Measurements from ENCODE around the gene LIMS1. TPM values are rescaled to one million over a fixed set of nuclear protein-coding genes. Genes with fewer than 3 reads are reported as not detected.

Gene LIMS1
- total and polyA plus RNA-seq, 4 donors, result 48.0 to 111 (median 88.4) TPM

DNA sequence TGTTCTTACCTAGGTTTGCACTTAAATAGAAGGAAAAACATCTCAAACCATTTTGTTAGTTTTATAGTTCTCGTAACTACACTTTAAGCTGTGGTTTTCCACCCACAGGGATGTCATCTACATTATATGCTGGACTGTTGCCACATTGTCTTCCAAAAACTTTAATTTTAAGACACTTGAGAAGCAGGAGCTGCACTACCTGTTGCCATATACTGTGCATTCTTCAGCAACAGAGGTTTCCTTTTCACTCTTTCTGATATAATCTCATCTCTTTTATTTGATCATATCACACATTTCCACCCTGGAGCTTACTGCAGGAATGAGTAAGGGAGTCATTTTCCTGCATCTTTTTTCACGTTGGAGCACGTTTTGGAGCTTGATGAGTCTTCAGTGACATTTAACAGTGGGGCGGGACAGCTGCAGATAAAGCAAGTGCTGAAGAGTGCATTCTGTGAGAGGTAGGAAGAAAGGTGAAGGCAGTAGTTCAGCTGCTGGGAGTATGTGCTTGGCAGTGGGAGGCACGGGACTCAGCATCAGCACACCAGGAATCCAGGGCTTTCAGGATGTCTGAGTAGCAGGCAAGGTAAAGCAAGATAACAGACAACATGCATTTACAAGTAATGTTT, 3.8 kb downstream of the LIMS1 start:
- Histone ChIP-seq H3K27ac (ENCODE audit: low read depth in 1 of 2, low read length in 2 of 2) (no peak overlapping the region), H3K9me3 (ENCODE audit: control insufficient read depth, low read length) (no peaks in the 10 kb centered on the region), H3K4me1 (ENCODE audit: control insufficient read depth in 1 of 2, insufficient read depth in 2 of 2, low read length in 2 of 2) (peaks cover 0 to 4% of the 10 kb centered on the region in 2 donors), H3K27me3 (ENCODE audit: control insufficient read depth in 1 of 2, insufficient read depth in 2 of 2, low read length in 1 of 2) (no peaks in the 10 kb centered on the region), H3K36me3 (ENCODE audit: control insufficient read depth in 1 of 2, insufficient read depth in 2 of 2, low read length in 1 of 2) (no peaks in the 10 kb centered on the region), H3K4me3 (ENCODE audit: low read length in 2 of 2) (no peak overlapping the region)
- ATAC-seq (ENCODE audit: low FRiP score) (no peak), DNase-seq (no peak)
- WGBS, 2 donors, result 47 to 63% methylated on average over 5 of the region's 5 CpGs
- intact Hi-C loops (cut with DNase I), result loop anchor here (5.0 kb wide), 2 partner anchors 39 to 44 kb away; no protein-coding TSS in a partner anchor

DNA sequence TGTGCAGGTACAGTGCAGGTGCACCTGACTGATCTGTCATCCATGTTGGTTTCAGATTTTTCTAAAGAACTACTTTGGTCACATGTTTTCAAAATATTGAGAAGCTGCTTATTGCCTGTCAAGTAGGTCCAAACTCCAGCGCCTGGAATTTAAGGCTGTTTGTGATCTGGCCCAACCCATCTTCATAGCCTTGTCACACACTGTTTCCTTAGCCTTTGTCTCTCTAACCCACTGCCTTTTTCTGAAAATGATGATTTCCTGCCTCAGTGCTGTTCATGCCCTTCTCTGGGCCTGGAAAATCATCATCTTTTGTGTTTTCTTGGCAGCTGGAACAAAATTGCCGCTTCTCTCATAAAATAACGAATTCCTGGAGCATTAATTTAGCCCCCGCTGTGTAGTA, 7.2 kb downstream of the LIMS1 start:
- ATAC-seq (ENCODE audit: low FRiP score) (no peak), DNase-seq (no peak)
- intact Hi-C loops (cut with DNase I), result no loop called here
- H3K27me3 ChIP-seq (ENCODE audit: control insufficient read depth in 1 of 2, insufficient read depth in 2 of 2, low read length in 1 of 2), result no peaks in the 10 kb centered on the region
- H3K27ac ChIP-seq (ENCODE audit: low read depth in 1 of 2, low read length in 2 of 2), result no peak overlapping the region
- peaks cover 0 to under 1% of the 10 kb centered on the region in 2 donors for H3K4me1 ChIP-seq (ENCODE audit: control insufficient read depth in 1 of 2, insufficient read depth in 2 of 2, low read length in 2 of 2)
- H3K36me3 ChIP-seq (ENCODE audit: control insufficient read depth in 1 of 2, insufficient read depth in 2 of 2, low read length in 1 of 2), result no peaks in the 10 kb centered on the region
- WGBS, 2 donors, result 84 to 85% methylated on average over 4 of the region's 4 CpGs
- no peak overlapping the region for H3K4me3 ChIP-seq (ENCODE audit: low read length in 2 of 2)
- no peaks in the 10 kb centered on the region for H3K9me3 ChIP-seq (ENCODE audit: control insufficient read depth, low read length)

DNA sequence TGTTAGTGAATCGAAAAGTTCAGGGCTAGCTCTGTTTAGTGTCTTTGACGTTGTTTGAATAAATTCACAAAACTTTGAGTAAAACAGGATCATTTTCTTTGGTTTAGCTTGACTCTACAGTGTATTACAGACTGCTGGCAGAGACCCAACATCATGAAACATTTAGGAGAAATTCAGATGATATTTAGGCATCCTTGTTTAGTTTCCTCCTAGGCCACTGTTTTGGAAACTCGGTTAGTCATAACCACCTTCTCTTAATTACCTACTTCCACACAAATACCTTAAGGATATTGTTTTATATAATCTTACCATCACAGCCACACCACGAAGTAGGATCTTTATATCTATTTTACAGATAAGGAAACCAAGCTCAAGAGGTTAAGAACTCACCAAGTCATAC, 7.8 kb downstream of the LIMS1 start:
- no peak for ATAC-seq (ENCODE audit: low FRiP score)
- 16 to 24% methylated on average over 4 of the region's 4 CpGs for WGBS, 2 donors
- intact Hi-C loops (cut with DNase I), result no loop called here
- H3K4me1 ChIP-seq (ENCODE audit: control insufficient read depth in 1 of 2, insufficient read depth in 2 of 2, low read length in 2 of 2), result peaks cover 0 to under 1% of the 10 kb centered on the region in 2 donors
- no peak for DNase-seq
- H3K27ac ChIP-seq (ENCODE audit: low read depth in 1 of 2, low read length in 2 of 2), result no peak overlapping the region
- H3K4me3 ChIP-seq (ENCODE audit: low read length in 2 of 2), result no peak overlapping the region
- H3K27me3 ChIP-seq (ENCODE audit: control insufficient read depth in 1 of 2, insufficient read depth in 2 of 2, low read length in 1 of 2), result no peaks in the 10 kb centered on the region
- H3K36me3 ChIP-seq (ENCODE audit: control insufficient read depth in 1 of 2, insufficient read depth in 2 of 2, low read length in 1 of 2), result no peaks in the 10 kb centered on the region
- no peaks in the 10 kb centered on the region for H3K9me3 ChIP-seq (ENCODE audit: control insufficient read depth, low read length)

DNA sequence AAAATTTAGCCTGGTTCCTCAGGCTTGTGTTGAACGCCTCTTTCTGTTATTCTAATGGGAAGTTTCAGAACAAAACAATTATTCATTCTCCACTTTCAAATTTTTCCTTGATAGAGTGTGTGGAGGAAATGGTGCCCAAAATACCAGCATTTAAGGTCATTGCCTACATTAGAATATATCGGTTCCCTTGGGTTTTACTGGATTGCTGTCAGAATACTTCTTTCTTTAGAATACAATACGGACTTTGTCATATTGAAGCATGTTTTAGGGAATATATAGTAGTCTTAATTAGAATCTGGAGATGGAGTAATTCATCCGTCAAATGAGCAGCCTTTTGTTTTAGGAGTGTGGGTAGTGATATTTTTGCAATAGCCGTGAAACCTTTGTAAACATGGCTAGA, 13.3 kb downstream of the LIMS1 start:
- Histone ChIP-seq H3K4me3 (ENCODE audit: low read length in 2 of 2) (no peak overlapping the region), H3K4me1 (ENCODE audit: control insufficient read depth in 1 of 2, insufficient read depth in 2 of 2, low read length in 2 of 2) (peaks cover 5 to 11% of the 10 kb centered on the region in 2 donors), H3K27me3 (ENCODE audit: control insufficient read depth in 1 of 2, insufficient read depth in 2 of 2, low read length in 1 of 2) (no peaks in the 10 kb centered on the region), H3K36me3 (ENCODE audit: control insufficient read depth in 1 of 2, insufficient read depth in 2 of 2, low read length in 1 of 2) (no peaks in the 10 kb centered on the region), H3K27ac (ENCODE audit: low read depth in 1 of 2, low read length in 2 of 2) (no peak overlapping the region), H3K9me3 (ENCODE audit: control insufficient read depth, low read length) (no peaks in the 10 kb centered on the region)
- WGBS, 2 donors, result 14 to 32% methylated on average over 5 of the region's 5 CpGs
- DNase-seq (no peak), ATAC-seq (ENCODE audit: low FRiP score) (no peak)
- intact Hi-C loops (cut with DNase I), result no loop called here

DNA sequence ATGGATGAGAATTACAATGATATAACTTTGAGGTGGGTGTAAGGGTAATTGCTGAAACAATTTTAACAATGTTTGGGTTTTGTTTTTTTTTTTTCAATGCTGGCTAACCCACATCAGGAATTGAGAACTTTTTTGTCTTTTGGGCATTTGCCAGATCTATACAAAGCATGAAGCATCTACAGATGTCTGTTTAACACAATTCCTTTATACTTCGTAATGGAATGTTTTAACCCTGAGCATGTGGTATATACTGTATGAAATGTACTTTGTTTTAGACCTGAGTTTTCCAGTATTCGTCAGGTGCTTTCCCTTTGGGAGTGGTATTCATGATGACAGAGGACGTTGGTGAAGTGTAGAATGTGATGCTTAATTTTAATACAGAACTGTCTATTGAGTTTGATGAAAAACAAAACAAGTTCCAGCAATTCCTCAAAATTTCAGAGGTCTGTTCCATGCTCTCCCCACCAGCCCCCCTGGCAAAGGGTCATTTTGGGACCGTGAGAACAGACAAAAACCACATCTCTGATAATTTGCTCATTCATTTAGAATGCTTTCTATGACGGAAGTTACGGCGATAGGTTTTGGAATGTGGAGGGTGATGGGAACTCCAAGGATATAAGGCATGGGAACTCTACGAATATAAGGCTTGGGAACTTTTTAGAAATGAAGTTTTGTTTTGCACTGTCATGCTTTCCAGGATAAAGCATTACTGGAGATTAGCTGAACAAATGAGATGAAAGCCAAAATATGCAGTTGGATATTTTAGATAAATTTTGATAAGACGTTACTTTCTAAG, 14.1 kb downstream of the LIMS1 start:
- DNase-seq (no peak), ATAC-seq (ENCODE audit: low FRiP score) (no peak)
- H3K27me3 ChIP-seq (ENCODE audit: control insufficient read depth in 1 of 2, insufficient read depth in 2 of 2, low read length in 1 of 2), result no peaks in the 10 kb centered on the region
- WGBS, 2 donors, result 9 to 20% methylated on average over 9 of the region's 9 CpGs
- peaks cover 5 to 11% of the 10 kb centered on the region in 2 donors for H3K4me1 ChIP-seq (ENCODE audit: control insufficient read depth in 1 of 2, insufficient read depth in 2 of 2, low read length in 2 of 2)
- intact Hi-C loops (cut with DNase I), result no loop called here
- H3K36me3 ChIP-seq (ENCODE audit: control insufficient read depth in 1 of 2, insufficient read depth in 2 of 2, low read length in 1 of 2), result no peaks in the 10 kb centered on the region
- H3K4me3 ChIP-seq (ENCODE audit: low read length in 2 of 2), result no peak overlapping the region
- H3K9me3 ChIP-seq (ENCODE audit: control insufficient read depth, low read length), result no peaks in the 10 kb centered on the region
- H3K27ac ChIP-seq (ENCODE audit: low read depth in 1 of 2, low read length in 2 of 2), result no peak overlapping the region

DNA sequence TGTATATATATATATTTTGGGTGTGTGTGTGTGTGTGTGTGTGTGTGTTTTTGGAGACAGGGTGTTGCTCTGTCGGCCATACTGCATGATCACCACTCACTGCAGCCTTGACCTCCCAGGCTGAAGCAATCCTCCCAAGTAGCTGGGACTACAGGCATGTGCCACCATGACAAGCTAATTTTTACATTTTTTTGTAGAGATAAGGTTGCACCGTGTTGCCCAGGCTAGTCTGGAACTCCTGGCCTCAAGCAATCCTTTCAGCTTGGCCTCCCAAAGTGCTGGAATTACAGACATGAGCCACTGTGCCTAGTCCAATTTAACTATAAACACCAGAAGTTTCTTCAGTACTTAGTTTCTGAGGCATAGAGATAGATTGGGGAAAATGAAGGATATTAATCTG, 18.3 kb downstream of the LIMS1 start:
- H3K4me3 ChIP-seq (ENCODE audit: low read length in 2 of 2), result no peak overlapping the region
- H3K36me3 ChIP-seq (ENCODE audit: control insufficient read depth in 1 of 2, insufficient read depth in 2 of 2, low read length in 1 of 2), result no peaks in the 10 kb centered on the region
- DNase-seq (no peak), ATAC-seq (ENCODE audit: low FRiP score) (no peak)
- intact Hi-C loops (cut with DNase I), result no loop called here
- no peak overlapping the region for H3K27ac ChIP-seq (ENCODE audit: low read depth in 1 of 2, low read length in 2 of 2)
- WGBS, 2 donors, result 52 to 53% methylated on average over 2 of the region's 2 CpGs
- H3K9me3 ChIP-seq (ENCODE audit: control insufficient read depth, low read length), result no peaks in the 10 kb centered on the region
- H3K4me1 ChIP-seq (ENCODE audit: control insufficient read depth in 1 of 2, insufficient read depth in 2 of 2, low read length in 2 of 2), result peaks cover 5 to 13% of the 10 kb centered on the region in 2 donors
- H3K27me3 ChIP-seq (ENCODE audit: control insufficient read depth in 1 of 2, insufficient read depth in 2 of 2, low read length in 1 of 2), result no peaks in the 10 kb centered on the region

DNA sequence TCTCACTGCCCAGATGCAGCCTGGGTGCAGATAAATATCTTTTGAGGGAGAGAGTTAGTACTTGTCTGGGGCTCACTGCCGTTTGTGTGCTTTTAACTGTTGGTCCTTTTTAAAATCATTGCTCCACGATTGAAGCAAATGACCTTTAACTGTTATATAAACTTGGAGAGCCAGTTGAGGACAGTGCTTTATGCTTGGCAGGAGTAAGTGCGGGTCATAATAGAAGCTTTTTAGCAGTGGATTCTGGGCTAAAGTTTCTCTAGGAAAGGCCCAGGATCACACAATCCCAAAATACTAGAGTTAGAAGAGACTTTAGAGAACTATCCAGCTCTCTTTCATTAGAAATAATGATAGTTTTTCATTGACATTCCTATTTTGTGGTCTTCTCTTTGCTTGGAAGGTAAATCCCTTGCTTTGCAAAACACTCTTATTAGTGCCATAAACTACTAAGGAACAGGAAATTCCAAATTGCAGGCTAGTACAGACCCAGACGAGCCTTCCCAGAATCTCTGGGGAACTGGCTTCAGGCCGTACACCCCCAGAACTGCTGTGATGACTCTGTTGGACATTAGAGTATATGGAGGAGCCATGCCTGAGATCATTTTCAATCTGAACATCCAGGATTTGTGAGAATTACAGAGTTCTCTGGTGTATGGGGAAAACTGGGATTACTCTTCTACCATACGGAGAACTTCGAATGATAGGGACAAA, 19.1 kb downstream of the LIMS1 start:
- Histone ChIP-seq H3K4me1 (ENCODE audit: control insufficient read depth in 1 of 2, insufficient read depth in 2 of 2, low read length in 2 of 2) (peaks cover 5 to 7% of the 10 kb centered on the region in 2 donors), H3K27ac (ENCODE audit: low read depth in 1 of 2, low read length in 2 of 2) (no peak overlapping the region), H3K27me3 (ENCODE audit: control insufficient read depth in 1 of 2, insufficient read depth in 2 of 2, low read length in 1 of 2) (no peaks in the 10 kb centered on the region), H3K4me3 (ENCODE audit: low read length in 2 of 2) (no peak overlapping the region), H3K9me3 (ENCODE audit: control insufficient read depth, low read length) (no peaks in the 10 kb centered on the region), H3K36me3 (ENCODE audit: control insufficient read depth in 1 of 2, insufficient read depth in 2 of 2, low read length in 1 of 2) (no peaks in the 10 kb centered on the region)
- intact Hi-C loops (cut with DNase I), result no loop called here
- DNase-seq, result no peak
- peak; percentile 57 for ATAC-seq (ENCODE audit: low FRiP score)
- 24 to 30% methylated on average over 7 of the region's 7 CpGs for WGBS, 2 donors

DNA sequence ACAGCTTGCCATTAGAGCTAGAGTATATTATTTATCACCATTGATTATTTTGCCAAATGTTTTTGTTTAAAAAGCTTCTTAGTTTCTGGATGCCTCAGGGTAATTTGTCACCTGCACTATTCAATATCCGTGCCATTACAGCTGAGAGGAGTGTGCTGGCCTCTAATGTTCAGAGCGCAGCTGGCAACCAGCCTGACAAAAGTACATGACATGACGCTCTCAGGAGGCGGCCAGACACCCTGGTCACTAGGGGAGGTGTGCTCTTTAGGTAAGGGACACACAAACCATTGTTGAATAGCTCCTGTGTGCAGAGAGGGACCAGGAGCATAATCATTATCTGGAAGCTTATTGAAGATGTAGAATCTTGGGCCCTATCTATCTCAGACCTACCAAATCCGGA, 20.3 kb downstream of the LIMS1 start:
- no peak overlapping the region for H3K27ac ChIP-seq (ENCODE audit: low read depth in 1 of 2, low read length in 2 of 2)
- ATAC-seq (ENCODE audit: low FRiP score), result no peak

More for the DNA sequence above, 20.3 kb downstream of the LIMS1 start:
- H3K27me3 ChIP-seq (ENCODE audit: control insufficient read depth in 1 of 2, insufficient read depth in 2 of 2, low read length in 1 of 2), result no peaks in the 10 kb centered on the region
- H3K36me3 ChIP-seq (ENCODE audit: control insufficient read depth in 1 of 2, insufficient read depth in 2 of 2, low read length in 1 of 2), result no peaks in the 10 kb centered on the region
- intact Hi-C loops (cut with DNase I), result no loop called here
- 56 to 75% methylated on average over 5 of the region's 5 CpGs for WGBS, 2 donors
- no peak overlapping the region for H3K4me3 ChIP-seq (ENCODE audit: low read length in 2 of 2)
- peaks cover 2 to 3% of the 10 kb centered on the region in 2 donors for H3K4me1 ChIP-seq (ENCODE audit: control insufficient read depth in 1 of 2, insufficient read depth in 2 of 2, low read length in 2 of 2)
- no peaks in the 10 kb centered on the region for H3K9me3 ChIP-seq (ENCODE audit: control insufficient read depth, low read length)
- DNase-seq, result no peak
